SH-SY5Y (cell line): Measurements from ENCODE around the gene PADI4.

Experiments
- GATA2 ChIP-seq: IDR thresholded peaks from 2 replicates; pipeline ENCODE4 v1.6.1; 2011; ENCODE audit warnings: mild to moderate bottlenecking, low read depth, low read length
- GATA3 ChIP-seq: IDR thresholded peaks from 2 replicates; pipeline ENCODE4 v1.6.1; 2011; ENCODE audit warnings: low read depth, mild to moderate bottlenecking, low read length, moderate library complexity

DNA sequence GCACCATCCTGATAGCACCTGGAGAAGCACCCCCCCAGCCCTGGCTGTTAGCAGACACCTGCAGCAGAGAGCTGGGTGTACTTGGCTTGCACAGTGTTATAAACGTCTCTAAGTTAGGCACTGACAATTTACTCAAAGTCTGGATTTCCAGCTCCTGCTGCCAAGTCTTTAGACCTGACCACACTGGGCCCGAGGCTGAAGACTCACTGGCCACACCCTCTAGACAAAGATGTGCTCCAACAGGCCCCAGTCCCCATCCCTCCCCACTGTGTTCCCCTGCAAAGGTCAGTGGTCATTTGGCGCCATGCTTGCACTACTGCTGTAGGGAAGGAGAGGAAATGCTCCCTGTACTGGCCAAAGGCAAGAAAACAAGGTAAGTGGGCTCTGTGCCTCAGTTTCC, 95.1 kb downstream of the PADI4 start:
- no peak for TF ChIP-seq GATA3
- no peak for TF ChIP-seq GATA2
